Astrocyte (in vitro differentiated cells and primary cell): ENCODE results near the gene GAS2L1. TPM values are rescaled to one million over a fixed set of nuclear protein-coding genes. Genes with fewer than 3 reads are reported as not detected.
A peak's percentile ranks its signal among the peaks of the same experiment; 100 is the strongest.

ENCODE experiments used
- DNase-seq: peaks from one replicate; pipeline ENCODE4 v3.0.0-alpha.2; 2010; ENCODE audit warnings: low read depth
- FAIRE-seq: peaks from 2 replicates; lab custom pipeline; 2011; peaks lifted over from hg19 to GRCh38; lab: Jason Lieb, UNC
- H2AFZ ChIP-seq: 2 replicates; pipeline ENCODE4 v1.6.0; 2012; ENCODE audit warnings: low read depth, low read length, inconsistent platforms
- H3K27ac ChIP-seq: 2 replicates; pipeline ENCODE4 v1.5.1; 2011; ENCODE audit warnings: low read depth, low read length, inconsistent platforms
- H3K27me3 ChIP-seq: 2 replicates; pipeline ENCODE4 v1.6.0; 2011; ENCODE audit warnings: low read length, inconsistent platforms; ENCODE audit not compliant: insufficient read depth
- H3K36me3 ChIP-seq: 2 replicates; pipeline ENCODE4 v1.5.1; 2011; ENCODE audit warnings: low read length, inconsistent platforms; ENCODE audit not compliant: insufficient read depth
- H3K4me1 ChIP-seq: 2 replicates; pipeline ENCODE4 v1.5.1; 2011; ENCODE audit warnings: low read length, inconsistent platforms; ENCODE audit not compliant: insufficient read depth
- H3K4me2 ChIP-seq: 2 replicates; pipeline ENCODE4 v1.6.0; 2012; ENCODE audit warnings: low read length, inconsistent platforms
- H3K4me3 ChIP-seq: 2 replicates; pipeline ENCODE4 v1.5.1; 2011; ENCODE audit warnings: low read depth, mild to moderate bottlenecking, low read length, inconsistent platforms; ENCODE audit not compliant: insufficient read depth
- H3K79me2 ChIP-seq: 2 replicates; pipeline ENCODE4 v1.6.0; 2012; ENCODE audit warnings: mild to moderate bottlenecking, low read length, inconsistent platforms; ENCODE audit not compliant: insufficient read depth
- H3K9ac ChIP-seq: 2 replicates; pipeline ENCODE4 v1.6.0; 2012; ENCODE audit warnings: mild to moderate bottlenecking, low read length, inconsistent platforms
- H3K9me3 ChIP-seq: 2 replicates; pipeline ENCODE4 v1.5.1; 2012; ENCODE audit warnings: low read depth, mild to moderate bottlenecking, low read length, inconsistent platforms; ENCODE audit not compliant: insufficient read depth
- H4K20me1 ChIP-seq: 2 replicates; pipeline ENCODE4 v1.6.0; 2012; ENCODE audit warnings: low read length, inconsistent platforms; ENCODE audit not compliant: insufficient read depth
- H3K27ac Mint-ChIP-seq: one replicate; pipeline ENCODE4 v1.8.0; 2021; ENCODE audit warnings: mild to moderate bottlenecking, mixed read lengths; ENCODE audit not compliant: unreplicated experiment
- H3K27me3 Mint-ChIP-seq: one replicate; pipeline ENCODE4 v1.8.0; 2021; ENCODE audit warnings: low read depth, mixed read lengths; ENCODE audit not compliant: unreplicated experiment
- H3K36me3 Mint-ChIP-seq: one replicate; pipeline ENCODE4 v1.8.0; 2021; ENCODE audit warnings: low read depth, mixed read lengths; ENCODE audit not compliant: unreplicated experiment
- H3K4me1 Mint-ChIP-seq: one replicate; pipeline ENCODE4 v1.8.0; 2021; ENCODE audit warnings: low read depth, mixed read lengths; ENCODE audit not compliant: unreplicated experiment
- H3K4me3 Mint-ChIP-seq: one replicate; pipeline ENCODE4 v1.8.0; 2021; ENCODE audit warnings: mild to moderate bottlenecking, moderate library complexity, mixed read lengths; ENCODE audit not compliant: unreplicated experiment
- H3K9me3 Mint-ChIP-seq: one replicate; pipeline ENCODE4 v1.8.0; 2021; ENCODE audit warnings: mild to moderate bottlenecking, mixed read lengths; ENCODE audit not compliant: unreplicated experiment
- EZH2 ChIP-seq: IDR thresholded peaks from 2 replicates; pipeline ENCODE4 v1.6.1; 2012; ENCODE audit warnings: mild to moderate bottlenecking, low read length, inconsistent platforms; ENCODE audit not compliant: insufficient read depth
- total RNA-seq: library from RNA; stranded (reverse); gene quantifications from 2 replicates; pipeline ENCODE4 v1.2.1, GENCODE V29; 2021
- TF ChIP-seq, protein P1 (sequence below): IDR thresholded peaks from 2 replicates; pipeline ENCODE4 v1.5.1; 2011; ENCODE audit warnings: low read depth, mild to moderate bottlenecking, inconsistent platforms, low read length, moderate library complexity; ENCODE audit not compliant: insufficient read depth

The GAS2L1 gene
- total RNA-seq, 1 donor from 2014 or later, result 24.3 TPM

GRCh38 chr22:29351042-29351441 lies 44.6 kb downstream of the GAS2L1 start:
- no peak for FAIRE-seq
- H3K9me3 Mint-ChIP-seq, result no peaks in the 10 kb centered on the region
- no peak overlapping the region for H3K27ac Mint-ChIP-seq

GRCh38 chr22:29351891-29352290 lies 45.4 kb downstream of the GAS2L1 start:
- no peak overlapping the region for H3K27ac ChIP-seq
- no peak overlapping the region for H3K27ac Mint-ChIP-seq
- no peaks in the 10 kb centered on the region for H3K27me3 ChIP-seq
- no peak for FAIRE-seq
- DNase-seq, result no peak
- no peaks in the 10 kb centered on the region for H3K9me3 ChIP-seq
- H3K4me1 Mint-ChIP-seq, result no peaks in the 10 kb centered on the region
- H3K79me2 ChIP-seq, result no peaks in the 10 kb centered on the region
- H3K36me3 ChIP-seq, result peaks cover 47% of the 10 kb centered on the region
- no peak for TF ChIP-seq EZH2
- TF ChIP-seq, protein P1, sequence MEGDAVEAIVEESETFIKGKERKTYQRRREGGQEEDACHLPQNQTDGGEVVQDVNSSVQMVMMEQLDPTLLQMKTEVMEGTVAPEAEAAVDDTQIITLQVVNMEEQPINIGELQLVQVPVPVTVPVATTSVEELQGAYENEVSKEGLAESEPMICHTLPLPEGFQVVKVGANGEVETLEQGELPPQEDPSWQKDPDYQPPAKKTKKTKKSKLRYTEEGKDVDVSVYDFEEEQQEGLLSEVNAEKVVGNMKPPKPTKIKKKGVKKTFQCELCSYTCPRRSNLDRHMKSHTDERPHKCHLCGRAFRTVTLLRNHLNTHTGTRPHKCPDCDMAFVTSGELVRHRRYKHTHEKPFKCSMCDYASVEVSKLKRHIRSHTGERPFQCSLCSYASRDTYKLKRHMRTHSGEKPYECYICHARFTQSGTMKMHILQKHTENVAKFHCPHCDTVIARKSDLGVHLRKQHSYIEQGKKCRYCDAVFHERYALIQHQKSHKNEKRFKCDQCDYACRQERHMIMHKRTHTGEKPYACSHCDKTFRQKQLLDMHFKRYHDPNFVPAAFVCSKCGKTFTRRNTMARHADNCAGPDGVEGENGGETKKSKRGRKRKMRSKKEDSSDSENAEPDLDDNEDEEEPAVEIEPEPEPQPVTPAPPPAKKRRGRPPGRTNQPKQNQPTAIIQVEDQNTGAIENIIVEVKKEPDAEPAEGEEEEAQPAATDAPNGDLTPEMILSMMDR, result no peak
- H4K20me1 ChIP-seq, result no peaks in the 10 kb centered on the region
- no peak overlapping the region for H3K4me3 Mint-ChIP-seq
- H3K36me3 Mint-ChIP-seq, result peaks cover 32% of the 10 kb centered on the region
- H3K4me2 ChIP-seq, result no peak overlapping the region
- no peak overlapping the region for H3K4me3 ChIP-seq
- H3K9ac ChIP-seq, result no peak overlapping the region
- no peaks in the 10 kb centered on the region for H3K4me1 ChIP-seq
- no peaks in the 10 kb centered on the region for H3K27me3 Mint-ChIP-seq
- H3K9me3 Mint-ChIP-seq, result no peaks in the 10 kb centered on the region
- no peak overlapping the region for H2AFZ ChIP-seq

More at GRCh38 chr22:29351042-29351441, 44.6 kb downstream of the GAS2L1 start:
- Histone ChIP-seq H3K4me2 (no peak overlapping the region), H3K27ac (no peak overlapping the region), H3K36me3 (peaks cover 50% of the 10 kb centered on the region), H3K4me1 (no peaks in the 10 kb centered on the region), H3K9ac (no peak overlapping the region), H3K27me3 (no peaks in the 10 kb centered on the region), H3K9me3 (no peaks in the 10 kb centered on the region), H2AFZ (no peak overlapping the region), H3K79me2 (no peaks in the 10 kb centered on the region), H4K20me1 (no peaks in the 10 kb centered on the region), H3K4me3 (no peak overlapping the region)
- no peak for DNase-seq
- Mint-ChIP-seq H3K4me3 (no peak overlapping the region), H3K4me1 (no peaks in the 10 kb centered on the region), H3K36me3 (peaks cover 32% of the 10 kb centered on the region), H3K27me3 (no peaks in the 10 kb centered on the region)
- no peak for TF ChIP-seq EZH2
- TF ChIP-seq, protein P1, result no peak

DNA sequence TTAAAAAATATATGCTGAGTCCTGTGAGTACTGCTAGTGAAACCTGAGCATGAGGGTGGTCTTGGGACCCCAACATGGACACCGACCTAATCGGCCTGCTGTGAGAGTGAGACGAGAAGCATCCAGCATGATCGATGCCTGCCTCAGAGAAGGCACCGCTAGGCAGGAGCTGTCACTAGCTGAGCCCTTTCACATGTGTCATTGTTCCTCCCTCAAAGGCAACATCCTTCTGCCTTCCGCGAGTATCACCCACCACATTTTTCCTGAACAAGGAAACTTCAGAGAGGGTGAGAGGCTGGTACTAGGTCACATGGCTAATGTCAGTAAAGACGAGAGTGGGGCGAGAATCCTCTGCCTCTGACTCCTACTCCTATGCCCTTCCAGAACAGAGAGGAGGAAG lies 46.3 kb downstream of the GAS2L1 start:
- peaks cover 38% of the 10 kb centered on the region for H3K36me3 ChIP-seq
- no peak overlapping the region for H2AFZ ChIP-seq
- DNase-seq, result no peak
- no peaks in the 10 kb centered on the region for H3K9me3 Mint-ChIP-seq
- no peaks in the 10 kb centered on the region for H3K4me1 ChIP-seq
- no peak overlapping the region for H3K4me3 ChIP-seq
- no peaks in the 10 kb centered on the region for H3K9me3 ChIP-seq
- H3K36me3 Mint-ChIP-seq, result peaks cover 29% of the 10 kb centered on the region
- H3K79me2 ChIP-seq, result no peaks in the 10 kb centered on the region
- no peak for FAIRE-seq
- no peak overlapping the region for H3K4me3 Mint-ChIP-seq
- no peak overlapping the region for H3K4me2 ChIP-seq
- H3K27ac ChIP-seq, result no peak overlapping the region
- peak overlapping the region; percentile 18 for H3K27ac Mint-ChIP-seq
- no peak overlapping the region for H3K9ac ChIP-seq
- TF ChIP-seq EZH2, result no peak
- TF ChIP-seq, protein P1, result no peak
- no peaks in the 10 kb centered on the region for H3K27me3 ChIP-seq
- no peaks in the 10 kb centered on the region for H4K20me1 ChIP-seq
- no peaks in the 10 kb centered on the region for H3K27me3 Mint-ChIP-seq
- H3K4me1 Mint-ChIP-seq, result no peaks in the 10 kb centered on the region
